ENCODE results near the gene TRAF3.

Gene TRAF3

GRCh38 chr14:102948698-102949061 lies 171.4 kb downstream of the TRAF3 start:
- no peak for TF ChIP-seq CTCF (IDR thresholded peaks at IDR 0.05; ENCODE audit: control insufficient read depth, extremely low read depth, insufficient read depth)
- H3K4me3 ChIP-seq (ENCODE audit: low read depth, low read length), result no peak overlapping the region
- DNase-seq (ENCODE audit: low read depth), result no peak

- no peak overlapping the region for H3K4me3 ChIP-seq (ENCODE audit: low read depth, low read length)
- TF ChIP-seq CTCF (IDR thresholded peaks at IDR 0.05; ENCODE audit: control insufficient read depth, extremely low read depth, insufficient read depth), result no peak
- DNase-seq (ENCODE audit: low read depth), result no peak
Observed at GRCh38 chr14:102949062-102949800, 172.0 kb downstream of the TRAF3 start.

- H3K4me3 ChIP-seq (ENCODE audit: low read depth, low read length), result no peak overlapping the region
- peak; percentile 93 for DNase-seq (ENCODE audit: low read depth)
Observed at GRCh38 chr14:102949801-102950451, 172.7 kb downstream of the TRAF3 start.

GRCh38 chr14:102951034-102951433 lies 173.8 kb downstream of the TRAF3 start:
- no peak for DNase-seq (ENCODE audit: low read depth)
- no peak for TF ChIP-seq CTCF (IDR thresholded peaks at IDR 0.05; ENCODE audit: control insufficient read depth, extremely low read depth, insufficient read depth)
- no peak overlapping the region for H3K4me3 ChIP-seq (ENCODE audit: low read depth, low read length)

More at GRCh38 chr14:102949801-102950451, 172.7 kb downstream of the TRAF3 start:
- no peak for TF ChIP-seq CTCF (IDR thresholded peaks at IDR 0.05; ENCODE audit: control insufficient read depth, extremely low read depth, insufficient read depth)

GRCh38 chr14:102951799-102952198 lies 174.6 kb downstream of the TRAF3 start:
- H3K4me3 ChIP-seq (ENCODE audit: low read depth, low read length), result no peak overlapping the region
- no peak for TF ChIP-seq CTCF (IDR thresholded peaks at IDR 0.05; ENCODE audit: control insufficient read depth, extremely low read depth, insufficient read depth)
- DNase-seq (ENCODE audit: low read depth), result no peak

- no peak overlapping the region for H3K4me3 ChIP-seq (ENCODE audit: low read depth, low read length)
- TF ChIP-seq CTCF (IDR thresholded peaks at IDR 0.05; ENCODE audit: control insufficient read depth, extremely low read depth, insufficient read depth), result no peak
- no peak for DNase-seq (ENCODE audit: low read depth)
Observed at GRCh38 chr14:102952276-102952675, 175.0 kb downstream of the TRAF3 start.
